Measurements from ENCODE around the gene INTS15.
"Not testable (repeated sequence)": the region's sequence is repeated elsewhere in the genome, so short reads cannot be mapped to it uniquely, and the experiment has no call there.

INTS15 gene

DNA sequence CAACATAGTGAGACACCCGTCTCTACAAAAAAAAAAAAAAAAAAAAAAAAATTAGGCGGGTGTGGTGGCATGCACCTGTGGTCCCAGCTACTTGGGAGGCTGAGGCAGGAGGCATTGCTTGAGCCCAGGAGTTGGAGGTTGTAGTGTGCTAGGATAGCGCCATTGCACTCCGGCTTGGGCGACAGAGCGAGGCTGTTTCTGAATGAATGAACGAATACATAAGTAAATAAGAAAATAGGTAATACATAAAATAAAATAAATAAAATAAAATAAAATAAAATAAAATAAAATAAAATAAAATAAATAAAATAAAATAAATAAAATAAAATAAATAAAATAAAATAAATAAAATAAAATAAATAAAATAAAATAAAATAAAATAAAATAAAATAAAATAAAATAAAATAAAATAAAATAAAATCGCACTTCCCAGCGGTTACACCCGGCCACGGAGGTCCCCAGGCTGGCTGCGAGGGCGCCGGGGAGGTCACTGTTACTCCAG is 12.9 kb upstream of the INTS15 start:
- DNase-seq (ENCODE audit: extremely low read depth in 1 of 2, low read depth in 1 of 2), result not testable (repeated sequence)

- DNase-seq (ENCODE audit: extremely low read depth in 1 of 2, low read depth in 1 of 2), result peak; percentile 87 to 89
Observed at GRCh38 chr7:6577369-6578113, 12.3 kb upstream of the INTS15 start, which contains the start of gene ZDHHC4. Gene ZDHHC4, plus strand, starts transcription at chr7:6577454. Its CDS starts 3,108 bp downstream, at chr7:6580562.

GRCh38 chr7:6578114-6579084 is 11.4 kb upstream of the INTS15 start:
- DNase-seq (ENCODE audit: extremely low read depth in 1 of 2, low read depth in 1 of 2), result no peak

- no peak for DNase-seq (ENCODE audit: extremely low read depth in 1 of 2, low read depth in 1 of 2)
Observed at GRCh38 chr7:6579446-6579845, 10.4 kb upstream of the INTS15 start.

GRCh38 chr7:6585746-6586432 is 3.9 kb upstream of the INTS15 start:
- not testable (repeated sequence) for DNase-seq (ENCODE audit: extremely low read depth in 1 of 2, low read depth in 1 of 2)

GRCh38 chr7:6588566-6588965 is 1.3 kb upstream of the INTS15 start:
- DNase-seq (ENCODE audit: extremely low read depth in 1 of 2, low read depth in 1 of 2), result no peak

DNA sequence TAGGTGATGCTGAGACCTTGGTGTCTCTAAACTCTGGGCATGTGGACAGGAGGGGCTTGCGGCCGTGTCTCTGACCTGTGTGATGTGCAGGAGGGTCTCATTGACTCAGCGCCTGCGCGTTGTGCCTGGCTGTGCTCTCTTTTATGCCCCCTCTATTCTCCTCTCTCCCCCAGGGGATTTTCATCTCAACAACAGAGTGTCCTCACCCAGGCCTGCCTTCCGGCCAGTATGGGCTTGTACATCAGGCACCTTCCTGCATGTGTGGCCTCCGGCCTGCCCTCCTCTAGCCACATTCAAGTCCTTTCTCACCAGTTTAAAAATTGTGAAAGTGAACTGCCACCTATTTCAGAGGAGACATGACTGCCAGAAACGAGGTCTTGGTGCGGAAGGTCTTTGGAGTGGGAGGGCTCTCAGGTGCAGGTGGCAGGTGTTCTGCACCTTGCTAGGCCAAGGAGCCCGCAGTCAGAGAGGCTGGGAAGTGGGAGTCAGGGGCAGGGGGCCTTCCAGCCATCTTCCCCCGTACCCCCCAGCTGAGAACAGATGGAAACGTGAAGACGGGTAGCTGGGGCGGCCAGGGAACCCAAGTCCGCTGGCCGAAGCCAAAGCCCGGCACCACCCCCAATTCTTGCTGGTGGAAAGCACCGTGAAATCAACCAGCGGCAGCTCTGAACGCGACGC is 531 bp upstream of the INTS15 start:
- no peak for DNase-seq (ENCODE audit: extremely low read depth in 1 of 2, low read depth in 1 of 2)

DNA sequence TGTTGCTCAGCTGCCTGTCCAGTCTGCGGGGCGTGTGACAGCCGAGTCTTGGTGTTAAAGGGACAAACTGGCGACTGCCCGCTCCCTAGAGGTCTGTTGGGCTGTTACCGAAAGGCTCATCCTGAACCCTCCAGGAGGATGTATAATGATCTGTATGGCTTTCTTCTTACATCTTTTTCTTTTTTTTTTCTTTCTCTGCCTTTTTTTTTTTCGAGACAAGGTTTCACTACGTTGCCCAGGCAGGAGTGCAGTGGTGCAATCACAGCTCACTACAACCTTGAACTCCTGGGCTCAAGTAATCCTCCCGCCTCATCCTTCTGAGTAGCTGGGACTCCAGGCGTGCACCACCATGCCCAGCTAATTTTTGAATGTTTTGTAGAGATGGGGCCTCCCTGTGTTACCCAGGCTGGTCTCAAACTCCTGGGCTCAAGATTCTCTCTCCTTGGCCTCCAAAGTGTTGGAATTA is 857 bp downstream of the INTS15 start:
- DNase-seq (ENCODE audit: extremely low read depth in 1 of 2, low read depth in 1 of 2), result no peak

GRCh38 chr7:6600093-6600492 is 10.3 kb downstream of the INTS15 start:
- no peak for DNase-seq (ENCODE audit: extremely low read depth in 1 of 2, low read depth in 1 of 2)

DNA sequence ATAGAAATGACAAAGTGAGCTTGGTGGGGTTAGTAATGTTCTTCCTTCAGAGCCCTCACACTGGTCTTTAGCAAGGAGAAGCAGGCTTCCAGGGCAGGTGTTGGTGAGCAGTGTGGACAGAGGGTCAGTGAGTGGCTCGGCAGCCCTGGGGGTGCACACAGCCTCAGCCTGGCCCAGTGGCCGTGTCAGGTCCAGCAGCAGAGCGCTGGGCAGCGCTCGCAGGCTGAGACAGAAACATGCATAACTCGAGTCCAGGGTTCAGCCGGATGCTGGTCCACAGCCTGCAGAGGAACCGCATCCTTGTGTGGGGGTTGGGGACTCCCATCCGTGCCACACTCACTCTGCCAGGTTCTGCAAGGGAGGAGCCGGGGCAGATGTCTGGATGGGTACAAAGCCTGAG is 14.6 kb downstream of the INTS15 start:
- no peak for DNase-seq (ENCODE audit: extremely low read depth in 1 of 2, low read depth in 1 of 2)

DNA sequence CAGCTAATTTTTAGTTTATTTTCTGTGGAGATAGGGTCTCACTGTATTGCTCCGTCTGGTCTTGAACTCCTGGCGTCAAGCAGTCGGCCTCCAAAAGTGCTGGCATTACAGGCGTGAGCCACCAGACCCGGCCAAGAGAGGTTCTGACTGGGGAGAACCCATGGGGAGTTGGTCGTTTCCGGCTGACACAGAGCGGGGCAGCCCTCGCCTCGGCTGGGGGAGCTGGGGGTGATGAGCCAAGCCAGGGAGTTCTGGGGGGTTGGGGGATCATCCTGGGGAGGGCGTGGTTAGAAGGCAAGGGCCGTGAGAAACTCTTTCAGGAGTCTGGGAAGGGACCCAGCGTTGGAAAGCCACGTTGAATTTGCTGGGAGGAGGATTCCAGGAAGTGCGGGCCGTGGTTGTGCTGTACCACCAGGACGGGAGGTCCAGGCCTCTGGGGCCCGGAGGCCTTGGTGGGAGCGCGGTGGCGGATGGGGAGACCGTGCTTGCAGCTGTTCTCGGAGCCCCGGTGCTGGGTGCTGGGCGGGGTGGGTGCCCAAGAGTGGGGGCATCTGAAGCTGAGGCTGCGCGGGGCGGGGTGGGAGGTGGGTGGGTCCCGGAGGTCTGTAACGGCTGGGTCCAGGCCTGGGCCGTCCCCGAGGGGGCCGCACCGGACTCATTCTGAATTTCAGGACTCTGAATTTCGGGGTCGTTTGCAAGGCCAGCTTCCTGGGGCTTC is 17.2 kb downstream of the INTS15 start:
- DNase-seq (ENCODE audit: extremely low read depth in 1 of 2, low read depth in 1 of 2), result no peak

DNA sequence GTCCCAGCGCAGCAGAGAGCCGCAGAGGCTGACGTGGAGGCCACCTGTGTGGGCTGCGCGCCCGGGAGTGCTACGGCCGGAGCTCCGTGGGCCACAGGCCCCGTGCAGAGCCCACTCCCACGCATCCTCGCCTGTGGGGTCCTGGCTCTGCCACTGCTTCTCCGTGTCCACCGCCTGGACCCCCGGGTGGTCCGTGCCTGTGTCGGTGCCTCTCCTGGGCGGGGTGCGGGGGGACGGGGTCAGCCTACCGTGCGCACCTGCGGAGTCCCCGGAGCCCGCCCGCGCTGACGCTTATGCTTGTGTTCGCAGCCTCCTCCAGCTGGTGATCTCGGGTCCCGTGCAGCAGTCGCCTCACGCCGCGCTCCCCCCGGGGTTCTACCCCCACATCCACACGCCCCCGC is 17.8 kb downstream of the INTS15 start:
- no peak for DNase-seq (ENCODE audit: extremely low read depth in 1 of 2, low read depth in 1 of 2)

DNA sequence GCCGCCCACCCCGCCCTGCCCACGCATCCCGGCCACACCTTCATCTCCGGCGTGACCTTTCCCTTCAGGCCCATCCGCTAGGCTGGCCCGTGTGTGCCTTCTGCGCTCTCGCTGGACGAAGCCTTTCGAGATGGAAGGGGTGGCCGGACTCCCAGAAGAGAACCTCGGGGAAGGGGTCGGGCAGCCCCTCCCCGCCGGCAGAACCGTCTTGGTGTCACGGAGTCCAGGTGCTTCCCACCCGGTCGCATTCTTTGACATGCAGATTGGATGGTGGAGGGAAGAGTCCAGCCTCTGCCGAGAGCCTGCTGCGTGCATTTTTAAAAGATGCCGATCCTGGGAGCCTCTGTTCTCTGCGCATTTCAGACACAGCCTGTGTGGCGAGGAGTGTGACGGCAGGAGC is 18.3 kb downstream of the INTS15 start:
- no peak for DNase-seq (ENCODE audit: extremely low read depth in 1 of 2, low read depth in 1 of 2)

DNA sequence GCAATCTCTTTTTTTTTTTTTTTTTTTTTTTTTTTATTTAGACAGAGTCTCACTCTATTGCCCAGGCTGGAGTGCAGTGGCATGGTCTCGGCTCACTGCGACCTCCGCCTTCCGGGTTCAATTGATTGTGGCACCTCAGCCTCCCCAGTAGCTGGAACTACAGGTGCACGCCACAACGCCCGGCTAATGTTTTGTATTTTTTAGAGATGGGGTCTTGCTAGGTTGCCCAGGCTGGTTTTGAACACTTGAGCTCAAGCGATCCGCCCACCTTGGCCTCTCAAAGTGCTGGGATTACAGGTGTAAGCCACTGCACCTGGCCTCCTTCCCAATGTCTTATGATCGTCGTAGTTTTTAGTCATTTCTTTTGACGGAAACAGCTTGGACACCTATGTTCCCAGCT is 19.0 kb downstream of the INTS15 start:
- DNase-seq (ENCODE audit: extremely low read depth in 1 of 2, low read depth in 1 of 2), result no peak

- DNase-seq (ENCODE audit: extremely low read depth in 1 of 2, low read depth in 1 of 2), result no peak
Observed at GRCh38 chr7:6612819-6613218, 23.0 kb downstream of the INTS15 start.

- no peak for DNase-seq (ENCODE audit: extremely low read depth in 1 of 2, low read depth in 1 of 2)
Observed at GRCh38 chr7:6613706-6614105, 23.9 kb downstream of the INTS15 start.

DNA sequence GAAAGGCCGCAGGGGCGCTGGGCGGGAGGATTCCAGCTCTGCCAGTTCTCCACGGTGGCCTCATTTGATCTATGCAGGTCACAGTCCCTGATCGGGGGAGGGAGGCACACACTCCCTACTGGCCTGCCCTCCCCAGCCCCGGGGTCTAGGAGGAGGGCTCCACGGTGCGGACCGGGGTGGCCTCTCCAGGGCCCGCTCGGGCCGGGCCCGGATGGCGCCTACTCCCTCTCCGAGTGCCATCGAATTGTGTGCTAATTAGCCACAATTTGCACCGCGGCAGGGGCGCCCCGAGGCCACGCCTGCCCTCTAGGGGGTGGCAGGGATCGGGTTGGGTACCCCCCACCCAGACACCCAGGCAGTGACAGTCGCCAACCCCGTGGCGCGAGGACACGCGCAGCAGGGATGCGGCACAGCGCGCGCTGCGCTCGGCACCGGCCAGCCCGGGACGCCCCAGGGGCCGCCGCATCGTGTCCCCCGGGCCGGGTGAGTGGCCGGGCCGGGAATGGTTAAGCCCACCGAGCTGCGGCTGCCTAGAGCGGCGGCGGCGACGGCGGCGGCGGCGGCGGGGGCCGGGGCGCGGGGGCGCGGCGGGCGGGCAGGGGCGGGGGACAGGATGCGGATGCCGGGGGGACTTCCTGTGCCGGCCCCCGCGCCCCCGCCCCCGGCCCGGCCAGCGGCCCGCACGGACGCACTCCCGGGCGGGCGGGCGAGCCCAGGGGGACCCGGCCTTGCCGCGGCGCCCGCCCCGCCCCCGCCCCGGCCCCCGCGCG is 25.3 kb downstream of the INTS15 start, which contains the start of gene ZNF853:
Gene ZNF853, plus strand, starts transcription at position 658 of the 770 bp plus-strand sequence. CDS start 565 bp downstream, outside the sequence.
- no peak for DNase-seq (ENCODE audit: extremely low read depth in 1 of 2, low read depth in 1 of 2)

DNA sequence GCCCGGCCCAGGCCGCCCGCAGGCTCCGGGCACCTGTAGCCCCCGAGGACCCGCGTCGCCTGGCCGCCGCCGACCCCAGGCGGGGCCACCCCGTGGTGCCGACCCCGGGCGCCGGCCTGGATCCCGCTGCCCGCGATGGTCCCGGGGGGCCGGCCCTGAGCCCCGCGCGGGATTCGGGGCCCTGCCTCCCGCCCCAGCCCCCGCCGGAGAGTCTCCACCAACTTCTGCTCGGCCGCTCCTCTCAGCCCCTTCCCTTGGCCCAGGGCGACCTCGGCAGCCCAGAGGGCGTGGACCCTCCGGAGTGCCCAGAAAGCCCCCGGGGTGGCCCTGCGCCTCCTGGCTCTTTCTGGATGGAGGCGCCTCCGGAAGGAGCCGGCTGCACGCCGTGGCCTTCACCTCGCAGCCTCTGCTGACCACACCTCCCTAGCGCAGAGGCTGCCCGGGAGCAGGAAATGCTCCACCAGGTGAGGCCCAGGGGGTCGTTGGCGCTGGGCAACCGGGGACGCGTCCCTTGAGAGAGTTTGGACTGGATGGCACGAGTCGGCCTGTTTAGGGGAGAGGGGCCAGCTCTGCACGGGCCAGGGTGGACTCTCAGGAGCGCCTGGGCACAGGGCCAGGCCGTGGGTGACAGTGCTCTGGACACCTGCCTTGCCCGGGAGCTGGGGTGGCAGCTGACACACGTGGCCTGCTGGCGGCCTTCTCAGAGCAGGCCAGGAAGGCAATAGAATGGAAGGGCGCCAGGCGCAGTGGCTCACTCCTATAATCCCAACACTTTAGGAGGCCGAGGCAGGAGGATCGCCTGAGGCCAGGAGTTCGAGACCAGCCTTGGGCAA is 26.1 kb downstream of the INTS15 start:
- no peak for DNase-seq (ENCODE audit: extremely low read depth in 1 of 2, low read depth in 1 of 2)
